ENCODE measurements around the gene RANGAP1.

Gene RANGAP1

GRCh38 chr22:41256254-41257253, 29.4 kb downstream of the RANGAP1 start:
- no peak for DNase-seq

GRCh38 chr22:41254230-41254629, 31.8 kb downstream of the RANGAP1 start:
- DNase-seq, result no peak

- DNase-seq, result no peak
Observed at GRCh38 chr22:41252365-41252764, 33.6 kb downstream of the RANGAP1 start.

GRCh38 chr22:41250127-41250526, 35.9 kb downstream of the RANGAP1 start:
- no peak for DNase-seq

- DNase-seq, result no peak
Observed at GRCh38 chr22:41249442-41249841, 36.5 kb downstream of the RANGAP1 start.

GRCh38 chr22:41248758-41249157, 37.2 kb downstream of the RANGAP1 start:
- DNase-seq, result no peak

- no peak for DNase-seq
Observed at GRCh38 chr22:41248314-41248713, 37.7 kb downstream of the RANGAP1 start.

- no peak for DNase-seq
Observed at GRCh38 chr22:41247703-41248102, 38.3 kb downstream of the RANGAP1 start.

- no peak for DNase-seq
Observed at GRCh38 chr22:41245917-41246499, 40.0 kb downstream of the RANGAP1 start.

- DNase-seq, result no peak
Observed at GRCh38 chr22:41243361-41243760, 42.6 kb downstream of the RANGAP1 start.

GRCh38 chr22:41242396-41243117, 43.4 kb downstream of the RANGAP1 start:
- no peak for DNase-seq

GRCh38 chr22:41241133-41241676, 44.8 kb downstream of the RANGAP1 start:
- no peak for DNase-seq

- DNase-seq, result no peak
Observed at GRCh38 chr22:41240377-41241132, 45.4 kb downstream of the RANGAP1 start, which contains the start of gene CHADL. Gene CHADL, minus strand, starts transcription at chr22:41240931. Its CDS starts 50 bp downstream, at chr22:41240881.

GRCh38 chr22:41239443-41240128, 46.4 kb downstream of the RANGAP1 start:
- no peak for DNase-seq

- no peak for DNase-seq
Observed at GRCh38 chr22:41238570-41239442, 47.2 kb downstream of the RANGAP1 start.

- DNase-seq, result peak; percentile 29
Observed at GRCh38 chr22:41237707-41238569, 48.0 kb downstream of the RANGAP1 start.

- DNase-seq, result no peak
Observed at GRCh38 chr22:41237036-41237706, 48.8 kb downstream of the RANGAP1 start.

- DNase-seq, result no peak
Observed at GRCh38 chr22:41234815-41235695, 50.9 kb downstream of the RANGAP1 start.

Measured in COR-L47 (cell line).